Astrocyte (in vitro differentiated cells and primary cell): ENCODE measurements around the gene BICC1. TPM values are rescaled to one million over a fixed set of nuclear protein-coding genes. Genes with fewer than 3 reads are reported as not detected.

Source experiments
- DNase-seq: peaks from one replicate; pipeline ENCODE4 v3.0.0-alpha.2; 2010; ENCODE audit warnings: low read depth
- FAIRE-seq: peaks from 2 replicates; lab custom pipeline; 2011; peaks lifted over from hg19 to GRCh38; lab: Jason Lieb, UNC
- H2AFZ ChIP-seq: 2 replicates; pipeline ENCODE4 v1.6.0; 2012; ENCODE audit warnings: low read depth, low read length, inconsistent platforms
- H3K27ac ChIP-seq: 2 replicates; pipeline ENCODE4 v1.5.1; 2011; ENCODE audit warnings: low read depth, low read length, inconsistent platforms
- H3K27me3 ChIP-seq: 2 replicates; pipeline ENCODE4 v1.6.0; 2011; ENCODE audit warnings: low read length, inconsistent platforms; ENCODE audit not compliant: insufficient read depth
- H3K36me3 ChIP-seq: 2 replicates; pipeline ENCODE4 v1.5.1; 2011; ENCODE audit warnings: low read length, inconsistent platforms; ENCODE audit not compliant: insufficient read depth
- H3K4me1 ChIP-seq: 2 replicates; pipeline ENCODE4 v1.5.1; 2011; ENCODE audit warnings: low read length, inconsistent platforms; ENCODE audit not compliant: insufficient read depth
- H3K4me2 ChIP-seq: 2 replicates; pipeline ENCODE4 v1.6.0; 2012; ENCODE audit warnings: low read length, inconsistent platforms
- H3K4me3 ChIP-seq: 2 replicates; pipeline ENCODE4 v1.5.1; 2011; ENCODE audit warnings: low read depth, mild to moderate bottlenecking, low read length, inconsistent platforms; ENCODE audit not compliant: insufficient read depth
- H3K79me2 ChIP-seq: 2 replicates; pipeline ENCODE4 v1.6.0; 2012; ENCODE audit warnings: mild to moderate bottlenecking, low read length, inconsistent platforms; ENCODE audit not compliant: insufficient read depth
- H3K9ac ChIP-seq: 2 replicates; pipeline ENCODE4 v1.6.0; 2012; ENCODE audit warnings: mild to moderate bottlenecking, low read length, inconsistent platforms
- H3K9me3 ChIP-seq: 2 replicates; pipeline ENCODE4 v1.5.1; 2012; ENCODE audit warnings: low read depth, mild to moderate bottlenecking, low read length, inconsistent platforms; ENCODE audit not compliant: insufficient read depth
- H4K20me1 ChIP-seq: 2 replicates; pipeline ENCODE4 v1.6.0; 2012; ENCODE audit warnings: low read length, inconsistent platforms; ENCODE audit not compliant: insufficient read depth
- H3K27ac Mint-ChIP-seq: one replicate; pipeline ENCODE4 v1.8.0; 2021; ENCODE audit warnings: mild to moderate bottlenecking, mixed read lengths; ENCODE audit not compliant: unreplicated experiment
- H3K27me3 Mint-ChIP-seq: one replicate; pipeline ENCODE4 v1.8.0; 2021; ENCODE audit warnings: low read depth, mixed read lengths; ENCODE audit not compliant: unreplicated experiment
- H3K36me3 Mint-ChIP-seq: one replicate; pipeline ENCODE4 v1.8.0; 2021; ENCODE audit warnings: low read depth, mixed read lengths; ENCODE audit not compliant: unreplicated experiment
- H3K4me1 Mint-ChIP-seq: one replicate; pipeline ENCODE4 v1.8.0; 2021; ENCODE audit warnings: low read depth, mixed read lengths; ENCODE audit not compliant: unreplicated experiment
- H3K4me3 Mint-ChIP-seq: one replicate; pipeline ENCODE4 v1.8.0; 2021; ENCODE audit warnings: mild to moderate bottlenecking, moderate library complexity, mixed read lengths; ENCODE audit not compliant: unreplicated experiment
- H3K9me3 Mint-ChIP-seq: one replicate; pipeline ENCODE4 v1.8.0; 2021; ENCODE audit warnings: mild to moderate bottlenecking, mixed read lengths; ENCODE audit not compliant: unreplicated experiment
- CTCF ChIP-seq: IDR thresholded peaks from 2 replicates; pipeline ENCODE4 v1.5.1; 2011; ENCODE audit warnings: low read depth, mild to moderate bottlenecking, inconsistent platforms, low read length, moderate library complexity; ENCODE audit not compliant: insufficient read depth
- EZH2 ChIP-seq: IDR thresholded peaks from 2 replicates; pipeline ENCODE4 v1.6.1; 2012; ENCODE audit warnings: mild to moderate bottlenecking, low read length, inconsistent platforms; ENCODE audit not compliant: insufficient read depth
- total RNA-seq: library from RNA; stranded (reverse); gene quantifications from 2 replicates; pipeline ENCODE4 v1.2.1, GENCODE V29; 2021

Gene BICC1
- total RNA-seq, 1 donor from 2014 or later = 23.0 TPM

- no peak overlapping the region for H3K9ac ChIP-seq
- TF ChIP-seq CTCF (no peak), EZH2 (no peak)
- DNase-seq (no peak), FAIRE-seq (no peak)
- no peaks in the 10 kb centered on the region for H3K36me3 Mint-ChIP-seq
- no peak overlapping the region for H3K27ac Mint-ChIP-seq
- no peak overlapping the region for H3K27ac ChIP-seq
- H3K27me3 Mint-ChIP-seq = no peaks in the 10 kb centered on the region
- no peaks in the 10 kb centered on the region for H3K9me3 Mint-ChIP-seq
- H3K4me1 Mint-ChIP-seq = peaks cover 36% of the 10 kb centered on the region
- no peaks in the 10 kb centered on the region for H3K27me3 ChIP-seq
- H3K4me3 ChIP-seq = no peak overlapping the region
- peaks cover 15% of the 10 kb centered on the region for H3K4me1 ChIP-seq
- H3K79me2 ChIP-seq = peaks cover 9% of the 10 kb centered on the region
- peaks cover 40% of the 10 kb centered on the region for H4K20me1 ChIP-seq
- H2AFZ ChIP-seq = no peak overlapping the region
- H3K36me3 ChIP-seq = no peaks in the 10 kb centered on the region
- no peak overlapping the region for H3K4me3 Mint-ChIP-seq
- no peaks in the 10 kb centered on the region for H3K9me3 ChIP-seq
- no peak overlapping the region for H3K4me2 ChIP-seq
Measured at GRCh38 chr10:58778966-58779365, 266.3 kb downstream of the BICC1 start.

- H3K9me3 ChIP-seq = no peaks in the 10 kb centered on the region
- H3K27me3 ChIP-seq = no peaks in the 10 kb centered on the region
- H3K36me3 ChIP-seq = no peaks in the 10 kb centered on the region
- H3K79me2 ChIP-seq = peaks cover 9% of the 10 kb centered on the region
- H3K9ac ChIP-seq = no peak overlapping the region
- Mint-ChIP-seq H3K4me3 (no peak overlapping the region), H3K4me1 (peaks cover 34% of the 10 kb centered on the region), H3K9me3 (no peaks in the 10 kb centered on the region), H3K27ac (no peak overlapping the region), H3K27me3 (no peaks in the 10 kb centered on the region), H3K36me3 (no peaks in the 10 kb centered on the region)
- H3K4me2 ChIP-seq = no peak overlapping the region
- H3K4me1 ChIP-seq = peaks cover 15% of the 10 kb centered on the region
- no peak for FAIRE-seq
- no peak overlapping the region for H3K4me3 ChIP-seq
- no peak overlapping the region for H3K27ac ChIP-seq
- H2AFZ ChIP-seq = no peak overlapping the region
- DNase-seq = no peak
- peaks cover 40% of the 10 kb centered on the region for H4K20me1 ChIP-seq
- TF ChIP-seq EZH2 (no peak), CTCF (no peak)
Measured at GRCh38 chr10:58779594-58779993, 266.9 kb downstream of the BICC1 start.

GRCh38 chr10:58780476-58780875 lies 267.8 kb downstream of the BICC1 start:
- no peaks in the 10 kb centered on the region for H3K9me3 ChIP-seq
- TF ChIP-seq CTCF (no peak), EZH2 (no peak)
- no peaks in the 10 kb centered on the region for H3K36me3 ChIP-seq
- H3K36me3 Mint-ChIP-seq = no peaks in the 10 kb centered on the region
- no peak overlapping the region for H3K4me3 ChIP-seq
- H3K27me3 ChIP-seq = no peaks in the 10 kb centered on the region
- peaks cover 14% of the 10 kb centered on the region for H3K4me1 ChIP-seq
- H3K79me2 ChIP-seq = peaks cover 9% of the 10 kb centered on the region
- DNase-seq (peak; percentile 46), FAIRE-seq (no peak)
- H3K4me3 Mint-ChIP-seq = no peak overlapping the region
- H3K27me3 Mint-ChIP-seq = no peaks in the 10 kb centered on the region
- no peak overlapping the region for H3K9ac ChIP-seq
- no peak overlapping the region for H3K27ac Mint-ChIP-seq
- H3K9me3 Mint-ChIP-seq = no peaks in the 10 kb centered on the region
- H4K20me1 ChIP-seq = peaks cover 40% of the 10 kb centered on the region
- H2AFZ ChIP-seq = no peak overlapping the region
- no peak overlapping the region for H3K4me2 ChIP-seq
- peaks cover 34% of the 10 kb centered on the region for H3K4me1 Mint-ChIP-seq
- no peak overlapping the region for H3K27ac ChIP-seq
